ENCODE data around the gene HYAL2. TPM values are rescaled to one million over a fixed set of nuclear protein-coding genes. Genes with fewer than 3 reads are reported as not detected.

Gene HYAL2
- total and polyA plus RNA-seq, 10 of the 15 experiments (the other 5 are each of a cell fraction or from before 2014, with no cell fraction given) = 0.06 to 21.8 (median 12.7) TPM

DNA sequence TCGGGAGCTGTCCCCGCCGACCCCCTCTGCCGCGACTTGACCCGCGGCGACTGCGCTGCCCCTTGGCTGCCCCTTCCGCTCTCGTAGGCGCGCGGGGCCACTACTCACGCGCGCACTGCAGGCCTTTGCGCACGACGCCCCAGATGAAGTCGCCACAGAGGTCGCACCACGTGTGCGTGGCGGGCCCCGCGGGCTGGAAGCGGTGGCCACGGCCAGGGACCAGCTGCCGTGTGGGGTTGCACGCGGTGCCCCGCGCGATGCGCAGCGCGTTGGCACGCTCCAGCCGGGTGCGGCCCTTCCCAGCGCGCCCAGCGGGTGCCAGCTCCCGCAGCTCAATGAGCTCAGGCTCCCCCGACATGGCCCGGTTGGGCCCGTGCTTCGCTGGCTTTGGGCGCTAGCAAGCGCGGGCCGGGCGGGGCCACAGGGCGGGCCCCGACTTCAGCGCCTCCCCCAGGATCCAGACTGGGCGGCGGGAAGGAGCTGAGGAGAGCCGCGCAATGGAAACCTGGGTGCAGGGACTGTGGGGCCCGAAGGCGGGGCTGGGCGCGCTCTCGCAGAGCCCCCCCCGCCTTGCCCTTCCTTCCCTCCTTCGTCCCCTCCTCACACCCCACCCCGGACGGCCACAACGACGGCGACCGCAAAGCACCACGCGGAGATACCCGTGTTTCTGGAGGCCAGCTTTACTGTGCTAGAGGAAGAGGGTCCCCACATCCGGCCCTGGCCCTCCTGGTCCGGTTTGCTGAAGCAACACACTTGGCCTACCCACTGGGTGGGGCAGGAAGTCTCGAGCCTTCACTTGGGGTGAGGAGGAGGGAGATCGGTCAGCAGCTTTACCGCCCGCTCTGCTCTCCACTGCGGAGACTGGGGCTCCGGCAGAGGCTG lies 18.1 kb upstream of the HYAL2 start, which contains the start of gene RASSF1 (continued):
- TF ChIP-seq, protein P1, sequence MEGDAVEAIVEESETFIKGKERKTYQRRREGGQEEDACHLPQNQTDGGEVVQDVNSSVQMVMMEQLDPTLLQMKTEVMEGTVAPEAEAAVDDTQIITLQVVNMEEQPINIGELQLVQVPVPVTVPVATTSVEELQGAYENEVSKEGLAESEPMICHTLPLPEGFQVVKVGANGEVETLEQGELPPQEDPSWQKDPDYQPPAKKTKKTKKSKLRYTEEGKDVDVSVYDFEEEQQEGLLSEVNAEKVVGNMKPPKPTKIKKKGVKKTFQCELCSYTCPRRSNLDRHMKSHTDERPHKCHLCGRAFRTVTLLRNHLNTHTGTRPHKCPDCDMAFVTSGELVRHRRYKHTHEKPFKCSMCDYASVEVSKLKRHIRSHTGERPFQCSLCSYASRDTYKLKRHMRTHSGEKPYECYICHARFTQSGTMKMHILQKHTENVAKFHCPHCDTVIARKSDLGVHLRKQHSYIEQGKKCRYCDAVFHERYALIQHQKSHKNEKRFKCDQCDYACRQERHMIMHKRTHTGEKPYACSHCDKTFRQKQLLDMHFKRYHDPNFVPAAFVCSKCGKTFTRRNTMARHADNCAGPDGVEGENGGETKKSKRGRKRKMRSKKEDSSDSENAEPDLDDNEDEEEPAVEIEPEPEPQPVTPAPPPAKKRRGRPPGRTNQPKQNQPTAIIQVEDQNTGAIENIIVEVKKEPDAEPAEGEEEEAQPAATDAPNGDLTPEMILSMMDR (IDR thresholded peaks at IDR 0.05 in 2 of 3, conservative IDR thresholded peaks at IDR 0.05 in 1 of 3; ENCODE audit: control insufficient read depth in 2 of 3, extremely low read depth in 1 of 3, insufficient read depth in 1 of 3, low read depth in 3 of 3, low read length in 3 of 3) = no peak
- TF ChIP-seq EGR1 (IDR thresholded peaks at IDR 0.05; ENCODE audit: borderline replicate concordance in 1 of 2, low read depth in 2 of 2, low read length in 2 of 2) = peak in 1 of 2 experiments; percentile 23; a peak in 1 of 3 replicates
- TF ChIP-seq, protein P2, sequence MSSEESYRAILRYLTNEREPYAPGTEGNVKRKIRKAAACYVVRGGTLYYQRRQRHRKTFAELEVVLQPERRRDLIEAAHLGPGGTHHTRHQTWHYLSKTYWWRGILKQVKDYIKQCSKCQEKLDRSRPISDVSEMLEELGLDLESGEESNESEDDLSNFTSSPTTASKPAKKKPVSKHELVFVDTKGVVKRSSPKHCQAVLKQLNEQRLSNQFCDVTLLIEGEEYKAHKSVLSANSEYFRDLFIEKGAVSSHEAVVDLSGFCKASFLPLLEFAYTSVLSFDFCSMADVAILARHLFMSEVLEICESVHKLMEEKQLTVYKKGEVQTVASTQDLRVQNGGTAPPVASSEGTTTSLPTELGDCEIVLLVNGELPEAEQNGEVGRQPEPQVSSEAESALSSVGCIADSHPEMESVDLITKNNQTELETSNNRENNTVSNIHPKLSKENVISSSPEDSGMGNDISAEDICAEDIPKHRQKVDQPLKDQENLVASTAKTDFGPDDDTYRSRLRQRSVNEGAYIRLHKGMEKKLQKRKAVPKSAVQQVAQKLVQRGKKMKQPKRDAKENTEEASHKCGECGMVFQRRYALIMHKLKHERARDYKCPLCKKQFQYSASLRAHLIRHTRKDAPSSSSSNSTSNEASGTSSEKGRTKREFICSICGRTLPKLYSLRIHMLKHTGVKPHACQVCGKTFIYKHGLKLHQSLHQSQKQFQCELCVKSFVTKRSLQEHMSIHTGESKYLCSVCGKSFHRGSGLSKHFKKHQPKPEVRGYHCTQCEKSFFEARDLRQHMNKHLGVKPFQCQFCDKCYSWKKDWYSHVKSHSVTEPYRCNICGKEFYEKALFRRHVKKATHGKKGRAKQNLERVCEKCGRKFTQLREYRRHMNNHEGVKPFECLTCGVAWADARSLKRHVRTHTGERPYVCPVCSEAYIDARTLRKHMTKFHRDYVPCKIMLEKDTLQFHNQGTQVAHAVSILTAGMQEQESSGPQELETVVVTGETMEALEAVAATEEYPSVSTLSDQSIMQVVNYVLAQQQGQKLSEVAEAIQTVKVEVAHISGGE (CRISPR knock-in tag; IDR thresholded peaks at IDR 0.05) = no peak
- TF ChIP-seq, protein P3, sequence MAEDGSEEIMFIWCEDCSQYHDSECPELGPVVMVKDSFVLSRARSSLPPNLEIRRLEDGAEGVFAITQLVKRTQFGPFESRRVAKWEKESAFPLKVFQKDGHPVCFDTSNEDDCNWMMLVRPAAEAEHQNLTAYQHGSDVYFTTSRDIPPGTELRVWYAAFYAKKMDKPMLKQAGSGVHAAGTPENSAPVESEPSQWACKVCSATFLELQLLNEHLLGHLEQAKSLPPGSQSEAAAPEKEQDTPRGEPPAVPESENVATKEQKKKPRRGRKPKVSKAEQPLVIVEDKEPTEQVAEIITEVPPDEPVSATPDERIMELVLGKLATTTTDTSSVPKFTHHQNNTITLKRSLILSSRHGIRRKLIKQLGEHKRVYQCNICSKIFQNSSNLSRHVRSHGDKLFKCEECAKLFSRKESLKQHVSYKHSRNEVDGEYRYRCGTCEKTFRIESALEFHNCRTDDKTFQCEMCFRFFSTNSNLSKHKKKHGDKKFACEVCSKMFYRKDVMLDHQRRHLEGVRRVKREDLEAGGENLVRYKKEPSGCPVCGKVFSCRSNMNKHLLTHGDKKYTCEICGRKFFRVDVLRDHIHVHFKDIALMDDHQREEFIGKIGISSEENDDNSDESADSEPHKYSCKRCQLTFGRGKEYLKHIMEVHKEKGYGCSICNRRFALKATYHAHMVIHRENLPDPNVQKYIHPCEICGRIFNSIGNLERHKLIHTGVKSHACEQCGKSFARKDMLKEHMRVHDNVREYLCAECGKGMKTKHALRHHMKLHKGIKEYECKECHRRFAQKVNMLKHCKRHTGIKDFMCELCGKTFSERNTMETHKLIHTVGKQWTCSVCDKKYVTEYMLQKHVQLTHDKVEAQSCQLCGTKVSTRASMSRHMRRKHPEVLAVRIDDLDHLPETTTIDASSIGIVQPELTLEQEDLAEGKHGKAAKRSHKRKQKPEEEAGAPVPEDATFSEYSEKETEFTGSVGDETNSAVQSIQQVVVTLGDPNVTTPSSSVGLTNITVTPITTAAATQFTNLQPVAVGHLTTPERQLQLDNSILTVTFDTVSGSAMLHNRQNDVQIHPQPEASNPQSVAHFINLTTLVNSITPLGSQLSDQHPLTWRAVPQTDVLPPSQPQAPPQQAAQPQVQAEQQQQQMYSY (CRISPR knock-in tag; IDR thresholded peaks at IDR 0.05) = no peak
- 0 out of 2 replicates have a peak, but pooled peaks have one; percentile 51 for TF ChIP-seq HDGF (IDR thresholded peaks at IDR 0.05)
- TF ChIP-seq ZNF384 (IDR thresholded peaks at IDR 0.05; ENCODE audit: borderline replicate concordance, low read depth, low read length) = no peak
- TF ChIP-seq CEBPB (IDR thresholded peaks at IDR 0.05; ENCODE audit: borderline replicate concordance in 1 of 2, low read depth in 2 of 2, low read length in 2 of 2) = no peak
- no peak for TF ChIP-seq SMC3 (IDR thresholded peaks at IDR 0.05; ENCODE audit: borderline replicate concordance, low read length)
- TF ChIP-seq FOXM1 (IDR thresholded peaks at IDR 0.05; ENCODE audit: low read depth, low read length) = no peak
- TF ChIP-seq, protein P4, sequence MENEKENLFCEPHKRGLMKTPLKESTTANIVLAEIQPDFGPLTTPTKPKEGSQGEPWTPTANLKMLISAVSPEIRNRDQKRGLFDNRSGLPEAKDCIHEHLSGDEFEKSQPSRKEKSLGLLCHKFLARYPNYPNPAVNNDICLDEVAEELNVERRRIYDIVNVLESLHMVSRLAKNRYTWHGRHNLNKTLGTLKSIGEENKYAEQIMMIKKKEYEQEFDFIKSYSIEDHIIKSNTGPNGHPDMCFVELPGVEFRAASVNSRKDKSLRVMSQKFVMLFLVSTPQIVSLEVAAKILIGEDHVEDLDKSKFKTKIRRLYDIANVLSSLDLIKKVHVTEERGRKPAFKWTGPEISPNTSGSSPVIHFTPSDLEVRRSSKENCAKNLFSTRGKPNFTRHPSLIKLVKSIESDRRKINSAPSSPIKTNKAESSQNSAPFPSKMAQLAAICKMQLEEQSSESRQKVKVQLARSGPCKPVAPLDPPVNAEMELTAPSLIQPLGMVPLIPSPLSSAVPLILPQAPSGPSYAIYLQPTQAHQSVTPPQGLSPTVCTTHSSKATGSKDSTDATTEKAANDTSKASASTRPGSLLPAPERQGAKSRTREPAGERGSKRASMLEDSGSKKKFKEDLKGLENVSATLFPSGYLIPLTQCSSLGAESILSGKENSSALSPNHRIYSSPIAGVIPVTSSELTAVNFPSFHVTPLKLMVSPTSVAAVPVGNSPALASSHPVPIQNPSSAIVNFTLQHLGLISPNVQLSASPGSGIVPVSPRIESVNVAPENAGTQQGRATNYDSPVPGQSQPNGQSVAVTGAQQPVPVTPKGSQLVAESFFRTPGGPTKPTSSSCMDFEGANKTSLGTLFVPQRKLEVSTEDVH (IDR thresholded peaks at IDR 0.05; ENCODE audit: low read depth, partially characterized antibody) = no peak
- TF ChIP-seq DPF2 (IDR thresholded peaks at IDR 0.05) = peak; percentile 90
- TF ChIP-seq TCF3 (IDR thresholded peaks at IDR 0.05; ENCODE audit: borderline replicate concordance, insufficient read depth, low read depth, low read length) = peak; percentile 35; the same call in 1 of the 2 replicates
